B cell (primary cell): ENCODE measurements around the gene PIP4K2A. TPM values are rescaled to one million over a fixed set of nuclear protein-coding genes. Genes with fewer than 3 reads are reported as not detected.
"Not testable (repeated sequence)": the region's sequence is repeated elsewhere in the genome, so short reads cannot be mapped to it uniquely, and the experiment has no call there.

ENCODE experiments used
- ATAC-seq: fragments of 200-7000 bp; cut with Tn5 transposase; one replicate; pipeline ENCODE4 v1.10.0; 2021; ENCODE audit warnings: low read depth, mild to moderate bottlenecking, moderate number of reproducible peaks, moderate library complexity
- CTCF ChIA-PET: fragments of 350-600 bp; sonication (Branson Sonifier 250); formaldehyde crosslinking; loops from one replicate; lab custom pipeline; 2021; ENCODE audit warnings: antibody characterized with exemption, inconsistent platforms; lab: Charles Lee
- POLR2A ChIA-PET: fragments of 350-600 bp; sonication (Branson Sonifier 250); formaldehyde crosslinking; loops from one replicate; lab custom pipeline; 2021; ENCODE audit warnings: antibody characterized with exemption; lab: Charles Lee
- DNase-seq: peaks from one replicate; pipeline ENCODE4 v3.0.0; 2013
- H2AFZ ChIP-seq: 2 replicates; pipeline ENCODE4 v1.6.1; 2012; ENCODE audit warnings: mild to moderate bottlenecking, low read depth, low read length; ENCODE audit not compliant: insufficient read depth, poor library complexity, severe bottlenecking
- H3K27ac ChIP-seq, 2 donors: 1 replicate in 1 of 2; 2 replicates in 1 of 2; pipeline ENCODE4 v1.5.1; 2012 to 2013; ENCODE audit warnings: low read length in 2 of 2, mild to moderate bottlenecking in 2 of 2, moderate library complexity in 1 of 2
- H3K27me3 ChIP-seq, 4 experiments: fragments of 200-600 bp in 1 of 4; sonication (generic) in 1 of 4; replicated peaks in 1 of 4; 1 replicate in 2 of 4; 2 replicates in 2 of 4; pipeline versions ENCODE4 v1.6.1 to v1.7.0; 2013 to 2016; ENCODE audit warnings: low read length in 3 of 4, mild to moderate bottlenecking in 2 of 4, mixed read lengths in 1 of 4, moderate library complexity in 1 of 4; ENCODE audit not compliant: insufficient read depth in 4 of 4, control insufficient read depth in 3 of 4; ENCODE audit errors: control extremely low read depth in 1 of 4
- H3K36me3 ChIP-seq, 2 experiments: replicated peaks in 1 of 2; 1 replicate in 1 of 2; 2 replicates in 1 of 2; pipeline versions ENCODE4 v1.6.1 to v1.7.1; 2013; ENCODE audit warnings: low read length in 1 of 2; ENCODE audit not compliant: insufficient read depth in 2 of 2, control insufficient read depth in 1 of 2; ENCODE audit errors: control extremely low read depth in 1 of 2, extremely low read depth in 1 of 2
- H3K4me1 ChIP-seq, 2 donors: fragments of 200-600 bp in 1 of 2; sonication (generic) in 1 of 2; 1 replicate in 1 of 2; 2 replicates in 1 of 2; pipeline versions ENCODE4 v1.5.1 to v1.6.1; 2013 to 2017; ENCODE audit warnings: low read length in 2 of 2; ENCODE audit not compliant: control insufficient read depth in 2 of 2, insufficient read depth in 2 of 2
- H3K4me2 ChIP-seq: replicated peaks from 2 replicates; pipeline ENCODE3; 2012; ENCODE audit warnings: mild to moderate bottlenecking, low read depth, low read length; ENCODE audit not compliant: poor library complexity, severe bottlenecking
- H3K4me3 ChIP-seq, 5 experiments: fragments of 200-600 bp in 1 of 5; sonication (generic) in 1 of 5; 1 replicate in 3 of 5; 2 replicates in 2 of 5; pipeline versions ENCODE4 v1.5.1 to v1.7.0; 2011 to 2016; ENCODE audit warnings: low read length in 4 of 5, mild to moderate bottlenecking in 4 of 5, low read depth in 2 of 5, control low read depth in 1 of 5, moderate library complexity in 1 of 5; ENCODE audit not compliant: insufficient read depth in 1 of 5; ENCODE audit errors: control extremely low read depth in 1 of 5, extremely low read depth in 1 of 5
- H3K79me2 ChIP-seq: fragments of 200-600 bp; sonication (generic); one replicate; pipeline ENCODE4 v1.6.0; 2016; ENCODE audit warnings: low read length; ENCODE audit not compliant: control insufficient read depth, insufficient read depth
- H3K9ac ChIP-seq: fragments of 200-600 bp; sonication (generic); 2 replicates; pipeline ENCODE4 v1.6.1; 2017; ENCODE audit warnings: mild to moderate bottlenecking, low read length, moderate library complexity
- H3K9me3 ChIP-seq, 3 donors: one replicate each; pipeline versions ENCODE4 v1.6.1 to v1.7.1; 2013; ENCODE audit warnings: low read length in 2 of 3; ENCODE audit not compliant: control insufficient read depth in 2 of 3, insufficient read depth in 1 of 3; ENCODE audit errors: control extremely low read depth in 1 of 3
- H4K20me1 ChIP-seq: 2 replicates; pipeline ENCODE4 v1.6.0; 2012; ENCODE audit warnings: mild to moderate bottlenecking, low read length; ENCODE audit not compliant: insufficient read depth, control insufficient read depth, poor library complexity, severe bottlenecking
- H3K27ac Mint-ChIP-seq: one replicate; pipeline ENCODE4 v1.8.0; 2021; ENCODE audit warnings: mixed read lengths
- H3K27me3 Mint-ChIP-seq: one replicate; pipeline ENCODE4 v1.8.0; 2021; ENCODE audit warnings: mixed read lengths
- H3K4me1 Mint-ChIP-seq: one replicate; pipeline ENCODE4 v1.8.0; 2021; ENCODE audit warnings: mixed read lengths
- H3K4me3 Mint-ChIP-seq: one replicate; pipeline ENCODE4 v1.8.0; 2021; ENCODE audit warnings: mixed read lengths
- H3K9me3 Mint-ChIP-seq: one replicate; pipeline ENCODE4 v1.8.0; 2022; ENCODE audit warnings: mixed read lengths; ENCODE audit not compliant: insufficient read depth
- EZH2 ChIP-seq: IDR thresholded peaks from 2 replicates; pipeline ENCODE4 v1.6.1; 2012; ENCODE audit warnings: borderline replicate concordance, low read depth, mild to moderate bottlenecking, moderate library complexity, low read length; ENCODE audit not compliant: insufficient read depth, poor library complexity, severe bottlenecking
- WGBS: methylation state at CpG from one replicate; pipeline ENCODE4 v1.1.5; 2013; ENCODE audit warnings: missing lambda C conversion rate; ENCODE audit not compliant: insufficient coverage; 5-methylcytosine and 5-hydroxymethylcytosine counted together
- intact Hi-C: fragments of 100-400 bp; cut with micrococcal nuclease; formaldehyde crosslinking; loops from one replicate; pipeline ENCODE4 v1.10.0; 2022
- polyA plus RNA-seq: library from polyadenylated mRNA; depleted of rRNA; stranded (reverse); fragments of >200 nt; gene quantifications from 2 replicates; pipeline ENCODE4 v1.2.3, GENCODE V29; 2012
- total RNA-seq, 2 donors: library from RNA; stranded (reverse); fragments of 120-200 nt in 1 of 2; gene quantifications; 1 replicate in 1 of 2; 2 replicates in 1 of 2; pipeline versions ENCODE4 v1.2.3 to v1.2.4, GENCODE V29; 2013 to 2022
- TF ChIP-seq, protein P1 (sequence below): fragments of 200-600 bp; IDR thresholded peaks from one replicate; pipeline ENCODE4 v1.8.0; 2022; ENCODE audit warnings: antibody characterized with exemption, mild to moderate bottlenecking

PIP4K2A gene
- total and polyA plus RNA-seq, 2 donors (not counting 1 experiment from before 2014, with no cell fraction given): 21.8 to 103 TPM

DNA sequence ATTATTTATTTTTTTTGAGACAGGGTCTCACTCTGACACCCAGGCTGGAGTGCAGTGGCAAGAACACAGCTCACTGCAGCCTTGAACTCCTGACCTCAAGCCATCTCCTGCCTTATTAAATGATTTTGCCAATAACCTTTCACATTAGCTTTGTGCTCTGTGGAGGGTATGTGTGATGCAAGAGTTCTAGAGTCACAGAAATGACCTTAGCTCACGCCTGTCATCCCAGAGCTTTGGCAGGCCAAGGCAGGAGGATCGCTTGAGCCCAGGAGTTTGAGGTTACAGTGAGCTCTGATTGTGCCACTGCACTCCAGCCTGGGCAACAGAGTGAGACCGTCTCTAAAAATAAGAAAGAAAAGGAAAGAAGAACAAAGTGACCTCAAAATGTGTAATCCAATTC is 4.3 kb upstream of the PIP4K2A start:
- CTCF ChIA-PET: interaction anchor here (0.5 kb wide), 1 partner anchor 1159 kb away, joined by 3 read pairs; no protein-coding TSS in a partner anchor
- H3K9ac ChIP-seq, H3K36me3 ChIP-seq, H3K4me3 Mint-ChIP-seq, H3K27ac Mint-ChIP-seq, DNase-seq, H3K9me3 ChIP-seq, POLR2A ChIA-PET, H3K4me3 ChIP-seq, H4K20me1 ChIP-seq, H3K27me3 Mint-ChIP-seq, H3K79me2 ChIP-seq, H3K9me3 Mint-ChIP-seq, ATAC-seq, H3K4me2 ChIP-seq, H3K27me3 ChIP-seq, H3K27ac ChIP-seq, H2AFZ ChIP-seq: not testable (repeated sequence)
- H3K4me1 ChIP-seq: peaks cover 19 to 22% of the 10 kb centered on the region in 2 donors
- H3K4me1 Mint-ChIP-seq: peaks cover 26% of the 10 kb centered on the region
- intact Hi-C loops: loop anchor here (10.0 kb wide), 2 partner anchors 464 to 1184 kb away; partner anchors contain the start of gene MLLT10
- WGBS: 100% methylated on average over 3 of the region's 3 CpGs

DNA sequence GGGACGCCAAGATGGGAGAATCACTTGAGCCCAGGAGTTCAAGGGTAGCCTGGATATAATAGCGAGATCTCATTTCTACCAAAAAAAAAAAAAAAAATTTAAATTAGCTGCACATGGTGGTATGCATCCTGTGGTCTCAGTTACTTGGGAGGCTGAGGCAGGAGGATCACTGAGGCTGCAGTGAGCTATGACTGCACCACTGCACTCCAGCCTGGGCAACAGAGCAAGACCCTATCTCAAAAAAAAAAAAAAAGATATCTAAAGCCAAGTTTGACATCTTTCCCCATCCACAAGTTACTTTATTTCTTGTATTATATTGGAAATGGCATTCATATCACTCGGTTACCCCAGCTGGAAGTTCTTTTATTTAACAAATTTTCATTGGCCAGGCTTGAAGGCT is 3.4 kb upstream of the PIP4K2A start:
- no peak overlapping the region for H3K4me3 Mint-ChIP-seq
- CTCF ChIA-PET: interaction anchor here (0.6 to 0.7 kb wide), 2 partner anchors 62 to 247 kb away, joined by 4 to 8 read pairs; no protein-coding TSS in a partner anchor
- no peaks in the 10 kb centered on the region for H3K9me3 Mint-ChIP-seq
- peaks cover 19% of the 10 kb centered on the region for H3K4me1 Mint-ChIP-seq
- Histone ChIP-seq H3K4me1 (peaks cover 12 to 17% of the 10 kb centered on the region in 2 donors), H3K27me3 (no peaks in the 10 kb centered on the region), H3K9ac (no peak overlapping the region), H4K20me1 (peaks cover 13% of the 10 kb centered on the region), H3K4me2 (no peak overlapping the region), H3K36me3 (no peaks in the 10 kb centered on the region), H2AFZ (no peak overlapping the region), H3K27ac (no peak overlapping the region), H3K4me3 (no peak overlapping the region), H3K79me2 (peaks cover 14% of the 10 kb centered on the region), H3K9me3 (peaks cover 0 to 3% (median 0%) of the 10 kb centered on the region in 3 donors)
- POLR2A ChIA-PET: interaction anchor here (0.6 to 0.7 kb wide), 2 partner anchors 82 to 148 kb away, joined by 3 to 4 read pairs; no protein-coding TSS in a partner anchor
- H3K27me3 Mint-ChIP-seq: no peaks in the 10 kb centered on the region
- WGBS: no CpG with 5 or more reads among the region's 3 CpGs
- no peak for ATAC-seq
- H3K27ac Mint-ChIP-seq: no peak overlapping the region
- intact Hi-C loops: loop anchor here (10.0 kb wide), 2 partner anchors 463 to 1183 kb away; partner anchors contain the start of gene MLLT10
- no peak for DNase-seq
- TF ChIP-seq, protein P1, sequence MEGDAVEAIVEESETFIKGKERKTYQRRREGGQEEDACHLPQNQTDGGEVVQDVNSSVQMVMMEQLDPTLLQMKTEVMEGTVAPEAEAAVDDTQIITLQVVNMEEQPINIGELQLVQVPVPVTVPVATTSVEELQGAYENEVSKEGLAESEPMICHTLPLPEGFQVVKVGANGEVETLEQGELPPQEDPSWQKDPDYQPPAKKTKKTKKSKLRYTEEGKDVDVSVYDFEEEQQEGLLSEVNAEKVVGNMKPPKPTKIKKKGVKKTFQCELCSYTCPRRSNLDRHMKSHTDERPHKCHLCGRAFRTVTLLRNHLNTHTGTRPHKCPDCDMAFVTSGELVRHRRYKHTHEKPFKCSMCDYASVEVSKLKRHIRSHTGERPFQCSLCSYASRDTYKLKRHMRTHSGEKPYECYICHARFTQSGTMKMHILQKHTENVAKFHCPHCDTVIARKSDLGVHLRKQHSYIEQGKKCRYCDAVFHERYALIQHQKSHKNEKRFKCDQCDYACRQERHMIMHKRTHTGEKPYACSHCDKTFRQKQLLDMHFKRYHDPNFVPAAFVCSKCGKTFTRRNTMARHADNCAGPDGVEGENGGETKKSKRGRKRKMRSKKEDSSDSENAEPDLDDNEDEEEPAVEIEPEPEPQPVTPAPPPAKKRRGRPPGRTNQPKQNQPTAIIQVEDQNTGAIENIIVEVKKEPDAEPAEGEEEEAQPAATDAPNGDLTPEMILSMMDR: no peak
- no peak for TF ChIP-seq EZH2
